Measurements from ENCODE around the gene COL16A1. TPM values are rescaled to one million over a fixed set of nuclear protein-coding genes. Genes with fewer than 3 reads are reported as not detected.

Gene COL16A1
- total and polyA plus RNA-seq, 2 of the 4 experiments (the other 2 are of a cell fraction), result 34.2 to 62.8 TPM

DNA sequence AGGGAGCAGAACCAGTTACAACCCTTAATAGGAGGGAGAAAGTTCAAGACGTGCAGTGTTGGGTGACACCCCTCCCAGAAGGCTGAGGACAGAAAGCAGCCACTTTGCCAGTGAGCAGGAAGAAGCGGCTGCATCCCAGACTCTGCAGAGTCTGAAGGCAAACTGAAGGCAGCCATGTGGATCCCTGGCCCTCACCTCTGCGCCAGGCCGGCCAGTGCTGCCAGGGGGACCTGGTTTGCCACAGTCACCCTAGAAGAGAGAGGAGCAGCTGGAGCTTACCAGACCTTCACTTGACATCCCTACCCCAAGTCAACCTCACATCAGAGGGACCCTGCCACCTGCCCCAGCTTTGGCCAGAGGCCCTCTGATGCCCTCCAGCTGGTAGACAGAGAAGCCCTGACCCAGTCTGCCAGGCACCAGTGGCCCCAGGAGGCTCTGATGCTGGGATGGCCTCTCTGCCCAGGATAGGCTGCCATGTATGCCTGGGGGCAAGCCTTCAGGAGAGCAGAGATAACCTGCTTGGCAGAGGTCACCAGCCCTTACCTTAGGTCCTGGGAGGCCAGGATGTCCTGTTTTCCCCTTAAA, 42.9 kb downstream of the COL16A1 start:
- Histone ChIP-seq H2BK20ac (ENCODE audit: low read depth, low read length) (no peak overlapping the region), H3K9me3 (ENCODE audit: control insufficient read depth, insufficient read depth, low read length) (no peaks in the 10 kb centered on the region), H2AK5ac (ENCODE audit: low read depth, low read length) (no peak overlapping the region), H3K27me3 (ENCODE audit: control insufficient read depth, insufficient read depth, low read length) (no peaks in the 10 kb centered on the region), H3K56ac (ENCODE audit: extremely low read depth, insufficient read depth, low read length) (no peak overlapping the region), H3K4me1 (ENCODE audit: control insufficient read depth, insufficient read depth, low read length) (no peaks in the 10 kb centered on the region), H2AFZ (replicated peaks; ENCODE audit: low read length, poor library complexity) (no peak overlapping the region), H3K4ac (ENCODE audit: low read depth, low read length) (no peak overlapping the region), H3K4me3 (ENCODE audit: insufficient read depth, low read depth, low read length) (no peak overlapping the region), H2AK9ac (replicated peaks; ENCODE audit: low read depth, low read length, poor library complexity) (no peak overlapping the region), H2BK15ac (ENCODE audit: low read depth, low read length) (no peak overlapping the region), H3K9me1 (ENCODE audit: insufficient read depth, low read length) (no peaks in the 10 kb centered on the region), H3K27ac (ENCODE audit: insufficient read depth, low read length) (no peak overlapping the region), H3K14ac (replicated peaks; ENCODE audit: low read depth, low read length) (no peak overlapping the region), H4K8ac (ENCODE audit: low read depth in 2 of 2, low read length in 2 of 2) (no peak overlapping the region), H3K18ac (ENCODE audit: low read depth, low read length) (no peak overlapping the region), H3K36me3 (ENCODE audit: control insufficient read depth, insufficient read depth, low read length) (peaks cover 77% of the 10 kb centered on the region), H3K79me1 (ENCODE audit: low read depth in 1 of 2, low read length in 2 of 2) (no peaks in the 10 kb centered on the region; a peak in 1 of 4 replicates), H2BK5ac (ENCODE audit: low read depth, low read length, poor library complexity, severe bottlenecking) (no peak overlapping the region), H2BK120ac (ENCODE audit: low read depth, low read length) (no peak overlapping the region), H3K23ac (ENCODE audit: low read depth, low read length) (no peak overlapping the region), H3K9ac (ENCODE audit: low read depth, low read length) (no peak overlapping the region), H4K20me1 (ENCODE audit: insufficient read depth, low read length) (no peaks in the 10 kb centered on the region), H3K4me2 (ENCODE audit: low read depth, low read length) (no peak overlapping the region), H4K5ac (ENCODE audit: low read depth, low read length) (no peak overlapping the region), H4K91ac (ENCODE audit: insufficient read depth, low read depth, low read length) (no peak overlapping the region)
- no peak for DNase-seq
- intact Hi-C loops (cut with micrococcal nuclease) (loop anchor here (5.0 kb wide), 1 partner anchor 301 kb away; no protein-coding TSS in a partner anchor), dilution Hi-C loops (cut with HindIII; ENCODE audit: low sequenced_read_pairs, unreplicated experiment) (no loop called here), in situ Hi-C loops (cut with MboI; ENCODE audit: low sequenced_read_pairs) (loop anchor here (5.0 to 10.0 kb wide), 3 partner anchors 84 to 301 kb away; no protein-coding TSS in a partner anchor)
- no CpG with 5 or more reads among the region's 4 CpGs for WGBS, 2 experiments (ENCODE audit: extremely low coverage in 2 of 2, insufficient read length in 1 of 2)
- BruUV-seq (replicated peaks), result no TSS peak
- POLR2A ChIA-PET (ENCODE audit: unreplicated experiment), result no interaction called here
- TF ChIP-seq MAFK (IDR thresholded peaks at IDR 0.05; ENCODE audit: low read depth, low read length), result no peak
- TF ChIP-seq RCOR1 (IDR thresholded peaks at IDR 0.05; ENCODE audit: insufficient replicate concordance, low read length), result no peak
- no peak for TF ChIP-seq RAD21 (IDR thresholded peaks at IDR 0.05; ENCODE audit: low read length)
- no peak for TF ChIP-seq SMC3 (IDR thresholded peaks at IDR 0.05; ENCODE audit: low read depth, low read length)
- no peak for TF ChIP-seq FOS (IDR thresholded peaks at IDR 0.05; ENCODE audit: low read depth, low read length)
- no peak for TF ChIP-seq POLR2A (IDR thresholded peaks at IDR 0.05; ENCODE audit: low read depth, low read length)
- TF ChIP-seq BHLHE40 (IDR thresholded peaks at IDR 0.05; ENCODE audit: low read depth, low read length), result no peak
- TF ChIP-seq CHD1 (IDR thresholded peaks at IDR 0.05; ENCODE audit: low read depth, low read length), result no peak
- TF ChIP-seq, protein P1, sequence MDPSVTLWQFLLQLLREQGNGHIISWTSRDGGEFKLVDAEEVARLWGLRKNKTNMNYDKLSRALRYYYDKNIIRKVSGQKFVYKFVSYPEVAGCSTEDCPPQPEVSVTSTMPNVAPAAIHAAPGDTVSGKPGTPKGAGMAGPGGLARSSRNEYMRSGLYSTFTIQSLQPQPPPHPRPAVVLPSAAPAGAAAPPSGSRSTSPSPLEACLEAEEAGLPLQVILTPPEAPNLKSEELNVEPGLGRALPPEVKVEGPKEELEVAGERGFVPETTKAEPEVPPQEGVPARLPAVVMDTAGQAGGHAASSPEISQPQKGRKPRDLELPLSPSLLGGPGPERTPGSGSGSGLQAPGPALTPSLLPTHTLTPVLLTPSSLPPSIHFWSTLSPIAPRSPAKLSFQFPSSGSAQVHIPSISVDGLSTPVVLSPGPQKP (IDR thresholded peaks at IDR 0.05; ENCODE audit: borderline replicate concordance, low read depth, low read length), result no peak
- TF ChIP-seq, protein P2, sequence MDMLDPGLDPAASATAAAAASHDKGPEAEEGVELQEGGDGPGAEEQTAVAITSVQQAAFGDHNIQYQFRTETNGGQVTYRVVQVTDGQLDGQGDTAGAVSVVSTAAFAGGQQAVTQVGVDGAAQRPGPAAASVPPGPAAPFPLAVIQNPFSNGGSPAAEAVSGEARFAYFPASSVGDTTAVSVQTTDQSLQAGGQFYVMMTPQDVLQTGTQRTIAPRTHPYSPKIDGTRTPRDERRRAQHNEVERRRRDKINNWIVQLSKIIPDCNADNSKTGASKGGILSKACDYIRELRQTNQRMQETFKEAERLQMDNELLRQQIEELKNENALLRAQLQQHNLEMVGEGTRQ (IDR thresholded peaks at IDR 0.05; ENCODE audit: low read depth, low read length), result no peak
- CTCF ChIA-PET, result interaction anchor here (0.6 kb wide), 1 partner anchor 60 kb away, joined by 3 read pairs; no protein-coding TSS in a partner anchor
- ATAC-seq (ENCODE audit: low read depth), result no peak

All from IMR-90 (cell line).